ENCODE measurements around the gene STING1. TPM values are rescaled to one million over a fixed set of nuclear protein-coding genes. Genes with fewer than 3 reads are reported as not detected.

The STING1 gene
- total RNA-seq, 1 experiment from 2014 or later = 0.48 TPM

DNA sequence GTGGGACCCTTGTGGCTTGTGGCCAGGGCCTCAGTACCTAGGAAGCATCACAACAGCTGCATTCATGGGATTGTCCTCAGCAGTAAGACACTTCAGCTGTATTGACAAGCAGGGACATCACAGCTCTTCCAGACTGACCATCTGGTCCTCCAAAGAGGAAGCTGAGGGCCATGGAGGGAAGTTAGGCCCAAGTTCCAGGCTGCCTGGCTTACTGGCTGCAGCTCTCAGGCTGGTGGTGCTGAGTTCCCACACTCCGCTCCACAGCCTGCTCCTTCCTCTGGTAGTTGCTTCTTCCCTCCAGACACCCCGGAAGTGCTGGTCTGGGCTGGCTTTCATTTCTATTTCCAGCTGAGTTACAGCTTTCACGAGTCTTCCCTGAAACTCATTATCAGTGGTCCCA is 5.7 kb upstream of the STING1 start:
- no peak overlapping the region for H3T11ph ChIP-seq (ENCODE audit: low read length)
- no peak overlapping the region for H3K23ac ChIP-seq (ENCODE audit: insufficient read length, low read depth, low read length)
- H2BK120ac ChIP-seq (ENCODE audit: low read depth, low read length, poor library complexity, severe bottlenecking) = no peak overlapping the region
- Mint-ChIP-seq H3K4me1 (peaks cover 12 to 32% of the 10 kb centered on the region in 2 experiments), H3K27me3 (ENCODE audit: low read depth) (peaks cover 3% of the 10 kb centered on the region; the same call in 1 of the 2 replicates), H3K36me3 (ENCODE audit: insufficient read depth in 1 of 3, low read depth in 3 of 3) (no peaks in the 10 kb centered on the region), H3K27ac (peak overlapping the region in 2 of 3 experiments; percentile 37 to 68; a peak in 2 of 7 replicates), H3K4me3 (no peak overlapping the region), H3K9me3 (no peaks in the 10 kb centered on the region)
- no peaks in the 10 kb centered on the region for H3K23me2 ChIP-seq (ENCODE audit: insufficient read length, low read depth, low read length, poor library complexity, severe bottlenecking)
- no peak overlapping the region for H3K27ac ChIP-seq (ENCODE audit: insufficient read length, low read depth, low read length)
- no peak for DNase-seq
- H3K79me1 ChIP-seq (ENCODE audit: insufficient read depth, low read depth, low read length, poor library complexity, severe bottlenecking) = no peaks in the 10 kb centered on the region
- whole genome bisulfite sequencing (ENCODE audit: extremely low coverage, insufficient read length, low lambda C conversion rate) = no CpG with 5 or more reads among the region's 3 CpGs
- no peaks in the 10 kb centered on the region for H4K20me1 ChIP-seq (ENCODE audit: control insufficient read depth, insufficient read depth, insufficient read length)
- no peaks in the 10 kb centered on the region; the same call in 1 of the 2 replicates for H3K4me1 ChIP-seq (ENCODE audit: insufficient read depth, low read length)
- no peak overlapping the region for H2BK15ac ChIP-seq (ENCODE audit: low read depth, low read length)
- no peak overlapping the region; the same call in 1 of the 2 replicates for H3K14ac ChIP-seq (ENCODE audit: insufficient read depth, low read length)
- no peak overlapping the region for H3K18ac ChIP-seq (ENCODE audit: insufficient read length, low read depth, low read length)
- no peaks in the 10 kb centered on the region for H3K79me2 ChIP-seq (ENCODE audit: insufficient read depth, low read length)
- no peak overlapping the region for H2BK20ac ChIP-seq (ENCODE audit: low read depth, low read length, poor library complexity, severe bottlenecking)
- H4K8ac ChIP-seq (replicated peaks; ENCODE audit: insufficient read length, low read depth, low read length) = no peak overlapping the region
- H4K91ac ChIP-seq (ENCODE audit: insufficient read length, low read depth, low read length) = no peak overlapping the region
- no peak overlapping the region for H2AFZ ChIP-seq (ENCODE audit: low read length)
- H3K4ac ChIP-seq (ENCODE audit: low read depth, low read length) = no peak overlapping the region
- no peak overlapping the region for H2BK5ac ChIP-seq (ENCODE audit: insufficient read length, low read length)
- no peak overlapping the region for H3K4me2 ChIP-seq (ENCODE audit: insufficient read depth, insufficient read length, low read length)
- H3K9me3 ChIP-seq (ENCODE audit: control insufficient read depth, low read depth, low read length) = no peaks in the 10 kb centered on the region
- H3K27me3 ChIP-seq (ENCODE audit: insufficient read depth, low read length) = no peaks in the 10 kb centered on the region
- H4K5ac ChIP-seq (ENCODE audit: insufficient read length, low read depth, low read length) = no peak overlapping the region
- H2BK12ac ChIP-seq (ENCODE audit: insufficient read length, low read depth, low read length) = no peak overlapping the region
- no peak overlapping the region for H2AK5ac ChIP-seq (ENCODE audit: insufficient read length, low read length)
- no peak overlapping the region for H3K9ac ChIP-seq (ENCODE audit: extremely low read depth, insufficient read length, low read length)
- no peak overlapping the region for H3K56ac ChIP-seq (ENCODE audit: insufficient read length, low read depth, low read length)
- TF ChIP-seq, protein P1, sequence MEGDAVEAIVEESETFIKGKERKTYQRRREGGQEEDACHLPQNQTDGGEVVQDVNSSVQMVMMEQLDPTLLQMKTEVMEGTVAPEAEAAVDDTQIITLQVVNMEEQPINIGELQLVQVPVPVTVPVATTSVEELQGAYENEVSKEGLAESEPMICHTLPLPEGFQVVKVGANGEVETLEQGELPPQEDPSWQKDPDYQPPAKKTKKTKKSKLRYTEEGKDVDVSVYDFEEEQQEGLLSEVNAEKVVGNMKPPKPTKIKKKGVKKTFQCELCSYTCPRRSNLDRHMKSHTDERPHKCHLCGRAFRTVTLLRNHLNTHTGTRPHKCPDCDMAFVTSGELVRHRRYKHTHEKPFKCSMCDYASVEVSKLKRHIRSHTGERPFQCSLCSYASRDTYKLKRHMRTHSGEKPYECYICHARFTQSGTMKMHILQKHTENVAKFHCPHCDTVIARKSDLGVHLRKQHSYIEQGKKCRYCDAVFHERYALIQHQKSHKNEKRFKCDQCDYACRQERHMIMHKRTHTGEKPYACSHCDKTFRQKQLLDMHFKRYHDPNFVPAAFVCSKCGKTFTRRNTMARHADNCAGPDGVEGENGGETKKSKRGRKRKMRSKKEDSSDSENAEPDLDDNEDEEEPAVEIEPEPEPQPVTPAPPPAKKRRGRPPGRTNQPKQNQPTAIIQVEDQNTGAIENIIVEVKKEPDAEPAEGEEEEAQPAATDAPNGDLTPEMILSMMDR (conservative IDR thresholded peaks at IDR 0.05) = no peak

All from H9 (cell line).